GM23338 (cell line): ENCODE data around the gene MYH7.

ENCODE experiments used
- CREB1 ChIP-seq: fragments of 250-450 bp; sonication (Bioruptor Pico); IDR thresholded peaks from 2 replicates; pipeline ENCODE4 v1.5.0; 2020; ENCODE audit warnings: low read depth, mild to moderate bottlenecking, moderate library complexity
- ETS1 ChIP-seq: IDR thresholded peaks from 2 replicates; pipeline ENCODE4 v1.6.1; 2016; ENCODE audit warnings: antibody characterized with exemption
- EZH2 ChIP-seq: fragments of 200-600 bp; sonication (generic); IDR thresholded peaks from one replicate; pipeline ENCODE4 v1.8.0; 2017; ENCODE audit warnings: antibody characterized with exemption, mild to moderate bottlenecking, low read depth; ENCODE audit not compliant: unreplicated experiment
- EZH2phosphoT487 ChIP-seq: fragments of 200-600 bp; sonication (generic); IDR thresholded peaks from one replicate; pipeline ENCODE4 v1.8.1; 2018; ENCODE audit warnings: antibody characterized with exemption; ENCODE audit not compliant: unreplicated experiment
- JUNB ChIP-seq: IDR thresholded peaks from one replicate; pipeline ENCODE4 v1.6.1; 2016; ENCODE audit warnings: antibody characterized with exemption; ENCODE audit not compliant: unreplicated experiment
- POLR2AphosphoS5 ChIP-seq: IDR thresholded peaks from 2 replicates; pipeline ENCODE4 v1.6.1; 2016; ENCODE audit warnings: antibody characterized with exemption, low read depth
- TF ChIP-seq, protein P1 (sequence below), 2 experiments: fragments of 200-600 bp in 1 of 2; sonication (generic) in 1 of 2; conservative IDR thresholded peaks; 2 replicates each; pipeline versions ENCODE4 v1.5.1 to v1.6.1; 2016 to 2017; ENCODE audit warnings: antibody characterized with exemption in 2 of 2, low read depth in 2 of 2, mild to moderate bottlenecking in 2 of 2, moderate library complexity in 1 of 2
- TF ChIP-seq, protein P2 (sequence below): IDR thresholded peaks from one replicate; pipeline ENCODE4 v1.6.1; 2018; ENCODE audit warnings: antibody characterized with exemption; ENCODE audit not compliant: unreplicated experiment

DNA sequence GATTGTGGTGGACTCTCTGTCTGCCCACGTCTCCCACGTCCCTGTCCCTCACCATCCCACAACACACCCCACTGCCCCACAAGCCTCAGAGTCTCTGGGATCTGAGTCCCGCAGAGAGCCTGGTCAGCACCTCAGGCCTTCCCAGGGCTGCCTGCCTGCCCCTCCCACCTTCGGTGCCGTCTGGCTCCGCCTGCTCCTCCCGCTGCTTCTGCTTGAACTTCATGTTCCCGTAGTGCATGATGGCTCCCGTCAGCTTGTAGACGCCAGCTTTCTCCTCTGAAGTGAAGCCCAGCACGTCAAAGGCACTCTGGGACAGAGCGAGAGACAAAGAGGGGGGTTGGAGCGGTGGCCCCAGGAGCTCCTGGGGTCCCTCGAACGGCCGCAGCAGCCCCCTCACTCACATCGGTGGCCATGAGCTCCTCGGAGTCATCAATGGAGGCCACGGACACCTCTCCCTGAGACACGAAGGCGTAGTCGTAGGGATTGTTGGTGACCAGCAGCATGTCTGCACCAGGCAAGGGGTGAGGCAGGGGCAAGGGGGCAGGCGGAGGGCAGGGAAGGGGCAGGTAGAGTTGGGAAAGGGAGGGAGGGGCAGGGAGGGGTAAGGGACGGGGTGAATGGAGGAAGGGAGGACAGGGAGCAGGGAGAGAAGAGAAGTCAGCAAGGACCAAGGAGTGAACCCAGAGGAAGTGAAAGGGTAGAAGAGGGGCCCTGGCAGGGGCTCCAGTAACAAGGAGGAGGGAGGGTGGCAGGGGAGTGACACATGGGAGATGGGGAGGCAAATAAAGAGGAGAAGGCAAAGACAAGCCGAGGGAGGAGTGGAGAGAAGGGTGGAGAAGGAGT, 32.9 kb downstream of the MYH7 start:
- TF ChIP-seq, protein P1, sequence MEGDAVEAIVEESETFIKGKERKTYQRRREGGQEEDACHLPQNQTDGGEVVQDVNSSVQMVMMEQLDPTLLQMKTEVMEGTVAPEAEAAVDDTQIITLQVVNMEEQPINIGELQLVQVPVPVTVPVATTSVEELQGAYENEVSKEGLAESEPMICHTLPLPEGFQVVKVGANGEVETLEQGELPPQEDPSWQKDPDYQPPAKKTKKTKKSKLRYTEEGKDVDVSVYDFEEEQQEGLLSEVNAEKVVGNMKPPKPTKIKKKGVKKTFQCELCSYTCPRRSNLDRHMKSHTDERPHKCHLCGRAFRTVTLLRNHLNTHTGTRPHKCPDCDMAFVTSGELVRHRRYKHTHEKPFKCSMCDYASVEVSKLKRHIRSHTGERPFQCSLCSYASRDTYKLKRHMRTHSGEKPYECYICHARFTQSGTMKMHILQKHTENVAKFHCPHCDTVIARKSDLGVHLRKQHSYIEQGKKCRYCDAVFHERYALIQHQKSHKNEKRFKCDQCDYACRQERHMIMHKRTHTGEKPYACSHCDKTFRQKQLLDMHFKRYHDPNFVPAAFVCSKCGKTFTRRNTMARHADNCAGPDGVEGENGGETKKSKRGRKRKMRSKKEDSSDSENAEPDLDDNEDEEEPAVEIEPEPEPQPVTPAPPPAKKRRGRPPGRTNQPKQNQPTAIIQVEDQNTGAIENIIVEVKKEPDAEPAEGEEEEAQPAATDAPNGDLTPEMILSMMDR (conservative IDR thresholded peaks at IDR 0.05; ENCODE audit: low read depth in 2 of 2) = no peak
- TF ChIP-seq EZH2 (no peak), POLR2AphosphoS5 (no peak), CREB1 (CRISPR knock-in tag) (no peak), EZH2phosphoT487 (no peak), JUNB (no peak), ETS1 (no peak)
- TF ChIP-seq, protein P2, sequence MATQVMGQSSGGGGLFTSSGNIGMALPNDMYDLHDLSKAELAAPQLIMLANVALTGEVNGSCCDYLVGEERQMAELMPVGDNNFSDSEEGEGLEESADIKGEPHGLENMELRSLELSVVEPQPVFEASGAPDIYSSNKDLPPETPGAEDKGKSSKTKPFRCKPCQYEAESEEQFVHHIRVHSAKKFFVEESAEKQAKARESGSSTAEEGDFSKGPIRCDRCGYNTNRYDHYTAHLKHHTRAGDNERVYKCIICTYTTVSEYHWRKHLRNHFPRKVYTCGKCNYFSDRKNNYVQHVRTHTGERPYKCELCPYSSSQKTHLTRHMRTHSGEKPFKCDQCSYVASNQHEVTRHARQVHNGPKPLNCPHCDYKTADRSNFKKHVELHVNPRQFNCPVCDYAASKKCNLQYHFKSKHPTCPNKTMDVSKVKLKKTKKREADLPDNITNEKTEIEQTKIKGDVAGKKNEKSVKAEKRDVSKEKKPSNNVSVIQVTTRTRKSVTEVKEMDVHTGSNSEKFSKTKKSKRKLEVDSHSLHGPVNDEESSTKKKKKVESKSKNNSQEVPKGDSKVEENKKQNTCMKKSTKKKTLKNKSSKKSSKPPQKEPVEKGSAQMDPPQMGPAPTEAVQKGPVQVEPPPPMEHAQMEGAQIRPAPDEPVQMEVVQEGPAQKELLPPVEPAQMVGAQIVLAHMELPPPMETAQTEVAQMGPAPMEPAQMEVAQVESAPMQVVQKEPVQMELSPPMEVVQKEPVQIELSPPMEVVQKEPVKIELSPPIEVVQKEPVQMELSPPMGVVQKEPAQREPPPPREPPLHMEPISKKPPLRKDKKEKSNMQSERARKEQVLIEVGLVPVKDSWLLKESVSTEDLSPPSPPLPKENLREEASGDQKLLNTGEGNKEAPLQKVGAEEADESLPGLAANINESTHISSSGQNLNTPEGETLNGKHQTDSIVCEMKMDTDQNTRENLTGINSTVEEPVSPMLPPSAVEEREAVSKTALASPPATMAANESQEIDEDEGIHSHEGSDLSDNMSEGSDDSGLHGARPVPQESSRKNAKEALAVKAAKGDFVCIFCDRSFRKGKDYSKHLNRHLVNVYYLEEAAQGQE = no peak
